Endothelial cell of hepatic sinusoid (primary cell): ENCODE results near the gene LRP3.

Source experiments
- in situ Hi-C: cut with HindIII; loops from 2 replicates; pipeline ENCODE4 v1.10.0; 2017; ENCODE audit warnings: low sequenced_read_pairs

The LRP3 gene

DNA sequence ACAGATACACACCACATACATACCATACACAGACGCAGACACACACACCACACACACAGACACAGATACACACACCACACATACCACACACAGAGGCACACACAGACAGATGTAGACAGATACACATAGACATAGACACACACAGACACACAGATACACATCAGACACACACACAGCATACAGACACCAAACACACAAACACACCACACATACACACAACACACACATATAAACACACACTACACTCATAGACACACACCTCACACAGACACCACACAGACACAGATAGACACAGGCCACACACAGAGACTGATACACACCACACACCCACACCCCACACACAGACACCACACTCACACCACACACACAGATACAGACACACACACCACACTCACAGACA lies 56.4 kb downstream of the LRP3 start:
- in situ Hi-C loops = no loop called here

DNA sequence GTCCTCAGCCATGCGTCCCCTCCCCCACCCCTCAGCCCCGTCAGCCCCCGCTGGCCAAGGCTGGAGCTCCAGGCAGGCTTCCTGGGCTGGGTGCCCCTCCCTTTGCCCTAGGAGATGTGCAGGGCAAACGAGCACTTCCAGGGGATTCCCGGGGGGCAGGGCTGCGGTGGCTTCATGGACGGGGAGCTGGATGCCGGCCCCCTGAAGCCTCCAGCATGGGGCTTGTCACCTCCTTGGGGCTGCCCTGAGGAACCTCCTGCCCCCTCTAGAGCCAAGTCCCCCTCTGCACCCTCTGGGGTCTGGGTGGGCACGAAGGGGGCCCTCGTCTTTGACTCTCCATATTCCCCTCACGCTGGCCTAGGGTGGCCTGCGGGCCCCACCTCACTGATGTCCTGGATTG lies 56.9 kb downstream of the LRP3 start:
- in situ Hi-C loops = no loop called here

DNA sequence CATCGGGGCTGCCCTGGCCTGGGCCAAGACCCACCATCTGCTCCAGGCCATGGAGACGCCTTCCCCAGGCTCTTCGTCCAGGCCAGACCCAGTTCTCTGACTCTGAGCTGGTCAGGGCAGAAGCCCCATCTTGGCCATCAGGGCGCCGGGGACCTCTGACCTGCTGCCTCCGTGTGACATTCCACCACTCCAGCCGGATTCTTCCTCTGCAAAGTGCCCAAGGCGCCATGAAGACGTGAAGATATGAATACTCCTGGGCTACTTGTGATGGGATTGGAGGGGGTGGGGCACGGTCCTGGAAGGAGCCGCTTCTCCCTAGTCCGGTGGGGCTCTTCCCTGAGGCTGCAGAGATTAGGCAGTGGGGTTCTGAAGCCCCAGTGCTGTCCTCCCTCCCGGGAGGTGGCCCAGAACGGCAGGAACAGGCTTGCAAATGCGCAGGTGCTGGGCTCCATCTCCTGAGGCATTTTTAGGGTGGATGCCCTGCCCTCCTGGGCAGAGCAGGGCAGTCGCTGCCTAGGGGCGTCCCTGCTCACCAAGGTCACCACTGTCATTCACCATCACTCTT lies 57.5 kb downstream of the LRP3 start:
- in situ Hi-C loops = no loop called here

DNA sequence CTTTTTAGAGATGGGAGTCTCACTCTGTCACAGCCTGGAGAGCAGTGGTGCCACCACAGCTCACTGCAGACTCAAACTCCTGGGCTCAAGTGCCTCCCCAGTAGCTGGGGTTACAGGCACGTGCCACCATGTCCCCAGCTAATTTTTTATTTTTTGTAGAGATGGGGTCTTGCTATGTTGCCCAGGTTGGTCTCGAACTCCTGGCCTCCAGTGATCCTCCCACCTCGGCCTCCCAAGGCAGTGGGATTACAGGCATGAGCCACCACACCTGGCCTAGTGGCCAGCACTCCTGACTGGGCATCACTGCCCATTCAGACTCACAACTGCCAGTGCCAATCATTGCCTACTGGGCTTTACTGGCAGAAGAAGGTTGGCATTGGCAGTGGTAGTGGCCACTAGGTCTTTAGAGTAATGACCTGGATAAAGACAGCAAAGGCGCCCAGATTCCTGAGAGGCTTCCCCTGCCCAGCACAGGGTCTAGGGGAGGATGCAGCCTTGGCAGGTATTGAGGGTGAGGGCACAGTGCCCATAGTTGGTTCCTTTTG lies 58.4 kb downstream of the LRP3 start:
- in situ Hi-C loops = no loop called here

DNA sequence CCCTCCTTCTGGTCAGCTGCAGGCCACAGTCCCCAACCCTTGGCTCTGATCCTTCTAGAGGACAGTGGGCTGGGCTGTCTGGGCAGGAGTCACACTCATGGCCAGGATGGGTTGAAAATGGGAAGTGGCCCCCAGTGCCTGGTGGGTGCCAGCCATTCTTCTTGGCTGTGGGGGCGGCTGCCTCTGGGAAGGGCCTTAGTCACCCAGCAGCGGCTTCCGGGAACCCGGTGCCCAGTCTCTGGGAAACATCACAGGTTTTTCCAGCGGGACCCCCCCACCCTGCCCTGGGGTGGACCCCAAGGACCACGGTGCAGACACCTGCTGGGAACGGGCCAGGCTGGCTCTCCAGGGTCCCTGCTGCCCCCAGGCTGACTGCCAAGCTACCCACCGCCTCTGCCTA lies 58.8 kb downstream of the LRP3 start:
- in situ Hi-C loops = no loop called here

DNA sequence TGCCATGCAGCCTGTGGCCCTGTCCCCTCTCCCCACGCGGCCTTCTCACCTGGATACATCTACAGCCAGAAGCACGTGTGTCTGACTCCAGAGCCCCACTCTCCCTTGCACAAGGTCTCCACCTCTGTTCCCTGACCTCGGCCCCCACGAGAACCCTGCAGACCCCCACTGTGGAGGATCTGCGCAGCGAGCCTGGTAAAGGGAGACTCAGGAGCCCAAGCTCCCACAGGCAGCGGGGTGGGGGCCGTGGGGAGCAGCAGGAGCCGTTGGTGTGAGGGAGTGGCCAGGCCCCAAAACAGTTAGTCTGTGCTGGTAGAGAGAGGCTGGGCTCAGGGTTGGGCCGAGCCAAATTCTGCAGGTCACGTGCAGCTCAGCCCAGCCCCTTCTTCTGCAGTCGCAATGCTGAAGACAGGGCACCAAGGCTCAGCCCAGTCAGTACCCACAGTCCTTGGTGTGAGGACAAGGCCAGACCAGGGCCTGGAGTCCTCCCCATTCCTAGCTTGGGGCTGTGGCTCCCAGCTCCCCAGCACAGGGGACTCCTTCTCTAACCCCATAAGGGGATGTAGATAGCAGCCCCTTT lies 60.2 kb downstream of the LRP3 start:
- in situ Hi-C loops = no loop called here

DNA sequence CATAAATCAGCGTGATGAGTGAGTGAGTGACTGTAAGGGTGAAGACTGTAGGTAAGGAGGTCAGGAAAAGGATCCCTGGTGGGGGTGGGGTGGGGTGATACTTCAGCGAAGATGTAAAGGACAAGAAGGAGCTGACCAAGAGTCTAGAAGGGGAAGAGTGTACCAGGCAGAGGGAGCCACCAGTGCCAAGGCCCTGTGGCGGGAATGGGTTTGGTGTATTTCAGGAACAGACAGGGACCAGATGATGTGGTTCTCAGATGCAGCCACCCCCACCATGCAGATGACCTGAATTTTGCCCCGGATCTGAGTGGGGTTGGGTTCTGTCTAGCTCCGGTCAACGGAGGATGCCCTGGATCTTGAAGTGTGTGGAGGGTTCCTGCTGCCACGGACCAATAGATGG lies 61.7 kb downstream of the LRP3 start:
- in situ Hi-C loops = no loop called here

DNA sequence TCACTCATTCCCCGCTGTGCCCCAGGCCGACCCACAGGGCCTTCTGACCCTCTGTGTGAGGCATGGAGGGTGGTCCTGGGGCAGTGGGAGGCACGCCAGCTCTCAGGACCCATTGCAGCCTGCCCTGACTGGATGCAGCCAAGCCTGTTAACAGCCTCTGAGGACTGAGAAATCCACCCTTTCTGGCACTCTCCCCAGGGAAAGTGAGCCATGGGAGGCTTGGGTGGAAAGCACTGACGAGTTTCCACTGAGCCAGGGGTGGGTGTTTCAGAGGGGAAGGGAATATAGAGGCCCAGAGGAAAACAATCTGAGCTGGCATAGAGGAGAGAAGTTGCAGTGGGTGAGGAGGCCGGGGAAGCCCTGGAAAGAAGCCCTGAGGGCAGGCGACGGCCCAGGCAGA lies 62.1 kb downstream of the LRP3 start:
- in situ Hi-C loops = no loop called here

DNA sequence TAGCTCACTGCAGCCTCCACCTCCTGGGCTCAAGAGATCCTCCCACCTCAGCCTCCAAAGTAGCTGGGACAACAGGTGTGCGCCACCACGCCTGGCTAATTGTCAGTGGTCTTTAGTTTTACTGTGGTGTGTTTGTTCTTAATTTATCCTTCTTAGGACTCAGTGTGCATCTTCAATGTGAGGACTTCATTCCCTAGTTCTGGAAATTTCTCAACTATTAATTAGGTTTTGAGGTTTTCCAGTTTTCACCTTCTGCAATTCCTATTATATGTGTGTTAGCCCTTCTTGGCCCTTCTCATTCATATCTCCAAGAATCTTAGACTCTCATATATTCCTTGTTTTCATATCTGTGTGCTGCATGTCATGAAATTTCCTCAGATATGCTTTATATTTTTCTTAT lies 63.7 kb downstream of the LRP3 start:
- in situ Hi-C loops = no loop called here
